Thyroid gland (tissue), 4 donors: ENCODE results near the gene EFNA4. TPM values are rescaled to one million over a fixed set of nuclear protein-coding genes. Genes with fewer than 3 reads are reported as not detected.

Experiments used
- DNase-seq, 2 donors: peaks; one replicate each; pipeline ENCODE4 v3.0.0-alpha.2; 2019
- H3K27ac ChIP-seq, 3 donors: fragments of 200-600 bp; sonication (generic); 1 replicate in 2 of 3; 2 replicates in 1 of 3; pipeline ENCODE4 v1.5.1; 2016 to 2019; ENCODE audit warnings: mild to moderate bottlenecking in 1 of 3, moderate library complexity in 1 of 3
- H3K27me3 ChIP-seq: fragments of 200-600 bp; sonication (generic); one replicate; pipeline ENCODE4 v1.5.1; 2019
- H3K36me3 ChIP-seq, 2 donors: fragments of 200-600 bp; sonication (generic); one replicate each; pipeline ENCODE4 v1.5.1; 2016 to 2019
- H3K4me1 ChIP-seq, 2 donors: fragments of 200-600 bp; sonication (generic); one replicate each; pipeline ENCODE4 v1.5.1; 2017 to 2019
- H3K4me3 ChIP-seq, 3 donors: fragments of 200-600 bp; sonication (generic); replicated peaks in 1 of 3; 1 replicate in 2 of 3; 2 replicates in 1 of 3; pipeline ENCODE4 v1.5.1; 2016; ENCODE audit warnings: mild to moderate bottlenecking in 1 of 3
- H3K9me3 ChIP-seq: fragments of 200-600 bp; sonication (generic); one replicate; pipeline ENCODE4 v1.5.1; 2017
- CTCF ChIP-seq, 6 experiments: fragments of 200-600 bp in 3 of 6; fragments of 450-650 bp in 3 of 6; sonication (generic) in 3 of 6; IDR thresholded peaks; one replicate each; pipeline ENCODE4 v1.5.1; 2016 to 2019; ENCODE audit warnings: antibody characterized with exemption in 6 of 6, mild to moderate bottlenecking in 2 of 6, inconsistent platforms in 1 of 6, moderate library complexity in 1 of 6
- POLR2A ChIP-seq, 2 donors: fragments of 450-650 bp; IDR thresholded peaks; one replicate each; pipeline ENCODE4 v1.6.1; 2017; ENCODE audit warnings: antibody characterized with exemption in 2 of 2, mild to moderate bottlenecking in 2 of 2, moderate library complexity in 1 of 2
- WGBS, 2 donors: methylation state at CpG; one replicate each; pipeline ENCODE4 v1.1.5; 2017; 5-methylcytosine and 5-hydroxymethylcytosine counted together
- intact Hi-C: fragments of 100-400 bp; cut with DNase I; formaldehyde crosslinking; loops from one replicate; pipeline ENCODE4 v1.15.1; 2023
- total RNA-seq, 4 donors: library from RNA; depleted of rRNA; stranded (reverse); fragments of >200 nt; gene quantifications; one replicate each; pipeline ENCODE4 v1.2.3, GENCODE V29; 2016

EFNA4 gene
- total RNA-seq, 4 donors from 2014 or later, result 7.5 to 13.1 (median 9.9) TPM

GRCh38 chr1:155094622-155094948 lies 31.0 kb downstream of the EFNA4 start:
- intact Hi-C loops, result loop anchor here (5.0 kb wide), 1 partner anchor 33 kb away; the partner anchor contains the start of gene EFNA1
- WGBS, 2 donors, result 75 to 87% methylated on average over 2 of the region's 2 CpGs
- H3K27ac ChIP-seq, result peak overlapping the region in 2 of 3 donors; percentile 28 to 58

GRCh38 chr1:155099331-155099730 lies 35.8 kb downstream of the EFNA4 start:
- Histone ChIP-seq H3K36me3 (no peaks in the 10 kb centered on the region), H3K27ac (no peak overlapping the region), H3K4me3 (no peak overlapping the region), H3K27me3 (no peaks in the 10 kb centered on the region), H3K9me3 (no peaks in the 10 kb centered on the region), H3K4me1 (peaks cover 0 to 4% of the 10 kb centered on the region in 2 donors)
- intact Hi-C loops, result no loop called here
- 81 to 86% methylated on average over 7 of the region's 7 CpGs for WGBS, 2 donors
- TF ChIP-seq CTCF (IDR thresholded peaks at IDR 0.05), result no peak
- no peak for TF ChIP-seq POLR2A (IDR thresholded peaks at IDR 0.05)
- DNase-seq, result no peak

More at GRCh38 chr1:155094622-155094948, 31.0 kb downstream of the EFNA4 start:
- no peak for TF ChIP-seq POLR2A (IDR thresholded peaks at IDR 0.05)
- TF ChIP-seq CTCF (IDR thresholded peaks at IDR 0.05), result peak in 2 of 6 experiments; percentile 3 to 16
- Histone ChIP-seq H3K9me3 (no peaks in the 10 kb centered on the region), H3K4me1 (peaks cover 7 to 22% of the 10 kb centered on the region in 2 donors), H3K36me3 (no peaks in the 10 kb centered on the region), H3K27me3 (no peaks in the 10 kb centered on the region), H3K4me3 (no peak overlapping the region)
- DNase-seq, result no peak

- H3K27me3 ChIP-seq, result no peaks in the 10 kb centered on the region
- H3K4me3 ChIP-seq, result no peak overlapping the region
- no peak for DNase-seq
- H3K4me1 ChIP-seq, result peaks cover 0 to 5% of the 10 kb centered on the region in 2 donors
- no peak overlapping the region for H3K27ac ChIP-seq
- no peaks in the 10 kb centered on the region for H3K36me3 ChIP-seq
- TF ChIP-seq POLR2A (IDR thresholded peaks at IDR 0.05) (no peak), CTCF (IDR thresholded peaks at IDR 0.05) (no peak)
- intact Hi-C loops, result no loop called here
- H3K9me3 ChIP-seq, result no peaks in the 10 kb centered on the region
- WGBS, 2 donors, result 72 to 89% methylated on average over 9 of the region's 9 CpGs
Observed at GRCh38 chr1:155103325-155103724, 39.8 kb downstream of the EFNA4 start.

- H3K9me3 ChIP-seq, result no peaks in the 10 kb centered on the region
- no peak overlapping the region for H3K4me3 ChIP-seq
- H3K4me1 ChIP-seq, result peaks cover 0 to 5% of the 10 kb centered on the region in 2 donors
- intact Hi-C loops, result loop anchor here (5.0 kb wide), 1 partner anchor 52 kb away; no protein-coding TSS in a partner anchor
- no peaks in the 10 kb centered on the region for H3K27me3 ChIP-seq
- no peak overlapping the region for H3K27ac ChIP-seq
- no peak for DNase-seq
- no peak for TF ChIP-seq POLR2A (IDR thresholded peaks at IDR 0.05)
- TF ChIP-seq CTCF (IDR thresholded peaks at IDR 0.05), result no peak
- 78 to 80% methylated on average over 7 of the region's 7 CpGs for whole genome bisulfite sequencing, 2 donors
- H3K36me3 ChIP-seq, result no peaks in the 10 kb centered on the region
Observed at GRCh38 chr1:155104605-155105534, 41.3 kb downstream of the EFNA4 start.

DNA sequence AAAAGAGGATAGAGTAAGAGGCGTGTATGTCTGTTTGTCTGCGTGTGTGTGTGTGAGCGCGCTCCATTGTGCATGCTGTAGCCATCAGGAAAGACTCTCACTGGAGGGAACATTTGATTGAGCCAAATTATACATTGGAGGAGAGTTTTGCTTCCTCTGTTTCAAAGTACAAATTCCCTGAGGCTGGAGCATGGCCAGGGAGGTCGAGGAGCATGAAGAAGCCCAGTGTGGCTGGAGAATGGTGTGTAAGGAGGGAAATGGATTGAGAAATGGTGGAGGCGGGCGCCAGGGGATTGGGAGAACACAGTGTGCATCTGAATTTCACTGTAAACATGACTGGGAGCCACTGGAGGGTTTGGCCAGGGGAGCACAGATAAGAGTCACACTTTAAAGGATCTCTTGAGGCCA lies 42.1 kb downstream of the EFNA4 start:
- intact Hi-C loops, result loop anchor here (5.0 kb wide), 1 partner anchor 52 kb away; no protein-coding TSS in a partner anchor
- WGBS, 2 donors, result 57 to 63% methylated on average over 7 of the region's 7 CpGs
- no peaks in the 10 kb centered on the region for H3K27me3 ChIP-seq
- no peaks in the 10 kb centered on the region for H3K9me3 ChIP-seq
- H3K4me3 ChIP-seq, result no peak overlapping the region
- H3K27ac ChIP-seq, result no peak overlapping the region
- no peak for TF ChIP-seq POLR2A (IDR thresholded peaks at IDR 0.05)
- no peak for TF ChIP-seq CTCF (IDR thresholded peaks at IDR 0.05)
- H3K36me3 ChIP-seq, result no peaks in the 10 kb centered on the region
- H3K4me1 ChIP-seq, result peaks cover 0 to 5% of the 10 kb centered on the region in 2 donors
- no peak for DNase-seq
